Endothelial cell of umbilical vein (primary cell): ENCODE measurements around the gene ISG15. TPM values are rescaled to one million over a fixed set of nuclear protein-coding genes. Genes with fewer than 3 reads are reported as not detected.

ENCODE experiments used
- BruUV-seq: library from RNA; stranded (reverse); fragments of 400-500 nt; replicated peaks from 2 replicates; lab custom pipeline; 2021; lab: Mats Ljungman, UMichigan
- CTCF ChIA-PET: fragments of 300-600, 350-600 bp; sonication (Branson Sonifier 250); formaldehyde crosslinking; loops from one replicate; lab custom pipeline; 2021; ENCODE audit warnings: antibody characterized with exemption, inconsistent platforms; lab: Charles Lee
- POLR2A ChIA-PET: fragments of 300-600, 350-600 bp; sonication (Branson Sonifier 250); formaldehyde crosslinking; loops from one replicate; lab custom pipeline; 2021; ENCODE audit warnings: antibody characterized with exemption, inconsistent platforms; lab: Charles Lee
- DNase-seq: peaks from one replicate; pipeline ENCODE4 v3.0.0-alpha.2; 2011; ENCODE audit warnings: low read depth, low spot score
- FAIRE-seq: peaks from 2 replicates; lab custom pipeline; 2011; peaks lifted over from hg19 to GRCh38; lab: Jason Lieb, UNC
- H2AFZ ChIP-seq: 2 replicates; pipeline ENCODE4 v1.6.0; 2012; ENCODE audit warnings: low read depth, low read length, control low read depth, inconsistent platforms
- H3K27ac ChIP-seq: 2 replicates; pipeline ENCODE4 v1.5.1; 2011; ENCODE audit warnings: low read depth, mild to moderate bottlenecking, control low read depth, low read length, moderate library complexity; ENCODE audit not compliant: insufficient read depth
- H3K27me3 ChIP-seq, 2 experiments: 2 replicates each; pipeline versions ENCODE4 v1.6.0 to v1.6.1; 2011; ENCODE audit warnings: low read length in 2 of 2, mixed read lengths in 1 of 2; ENCODE audit not compliant: control insufficient read depth in 2 of 2, insufficient read depth in 2 of 2
- H3K36me3 ChIP-seq, 2 experiments: 2 replicates in 1 of 2; 3 replicates in 1 of 2; pipeline ENCODE4 v1.5.1; 2011; ENCODE audit warnings: low read length in 2 of 2, mild to moderate bottlenecking in 1 of 2, moderate library complexity in 1 of 2; ENCODE audit not compliant: control insufficient read depth in 2 of 2, insufficient read depth in 2 of 2; ENCODE audit errors: extremely low read depth in 1 of 2
- H3K4me1 ChIP-seq: 3 replicates; pipeline ENCODE4 v1.5.1; 2011; ENCODE audit warnings: mild to moderate bottlenecking, low read length; ENCODE audit not compliant: control insufficient read depth, insufficient read depth; ENCODE audit errors: extremely low read depth
- H3K4me2 ChIP-seq: 2 replicates; pipeline ENCODE4 v1.6.1; 2011; ENCODE audit warnings: low read length, control low read depth, mixed read lengths; ENCODE audit not compliant: insufficient read depth
- H3K4me3 ChIP-seq, 3 experiments: fragments of 200-600 bp in 1 of 3; sonication (generic), shearing (Covaris generic) in 1 of 3; replicated peaks in 1 of 3; 2 replicates each; pipeline ENCODE4 v1.5.1; 2011 to 2016; ENCODE audit warnings: control low read depth in 3 of 3, low read length in 3 of 3, mild to moderate bottlenecking in 2 of 3, inconsistent platforms in 1 of 3, low read depth in 1 of 3, moderate library complexity in 1 of 3; ENCODE audit not compliant: insufficient read depth in 1 of 3
- H3K79me2 ChIP-seq: 2 replicates; pipeline ENCODE4 v1.6.0; 2012; ENCODE audit warnings: low read length, inconsistent platforms; ENCODE audit not compliant: control insufficient read depth, insufficient read depth
- H3K9ac ChIP-seq: replicated peaks from 2 replicates; pipeline ENCODE3; 2011; ENCODE audit warnings: low read length, control low read depth; ENCODE audit not compliant: insufficient read depth; ENCODE audit errors: extremely low read depth
- H3K9me1 ChIP-seq: replicated peaks from 3 replicates; pipeline ENCODE4 v1.6.0; 2011; ENCODE audit warnings: mild to moderate bottlenecking, low read length; ENCODE audit not compliant: control insufficient read depth, insufficient read depth; ENCODE audit errors: extremely low read depth
- H3K9me3 ChIP-seq: replicated peaks from 2 replicates; pipeline ENCODE4 v1.5.1; 2012; ENCODE audit warnings: low read length, inconsistent platforms; ENCODE audit not compliant: control insufficient read depth, insufficient read depth
- H4K20me1 ChIP-seq: replicated peaks from 2 replicates; pipeline ENCODE3; 2011; ENCODE audit warnings: mild to moderate bottlenecking, low read length; ENCODE audit not compliant: control insufficient read depth, insufficient read depth; ENCODE audit errors: extremely low read depth
- EZH2 ChIP-seq: IDR thresholded peaks from 2 replicates; pipeline ENCODE4 v1.6.1; 2012; ENCODE audit warnings: borderline replicate concordance, low read depth, mild to moderate bottlenecking, moderate library complexity, low read length, inconsistent platforms; ENCODE audit not compliant: severe bottlenecking
- FOS ChIP-seq: IDR thresholded peaks from 2 replicates; pipeline ENCODE4 v1.6.1; 2011; ENCODE audit warnings: mild to moderate bottlenecking, low read length, moderate library complexity, borderline replicate concordance; ENCODE audit not compliant: insufficient read depth
- GATA2 ChIP-seq: IDR thresholded peaks from 2 replicates; pipeline ENCODE4 v1.7.0; 2011; ENCODE audit warnings: low read depth, mild to moderate bottlenecking, moderate library complexity, mixed read lengths, low read length; ENCODE audit not compliant: insufficient read length, insufficient read depth
- JUN ChIP-seq: IDR thresholded peaks from 2 replicates; pipeline ENCODE4 v1.6.1; 2011; ENCODE audit warnings: borderline replicate concordance, low read depth; ENCODE audit not compliant: insufficient read length, insufficient read depth
- MYC ChIP-seq: IDR thresholded peaks from one replicate; pipeline ENCODE4 v1.6.1; 2011; ENCODE audit warnings: mild to moderate bottlenecking, low read depth, low read length
- POLR2A ChIP-seq: IDR thresholded peaks from 2 replicates; pipeline ENCODE4 v1.6.1; 2012; ENCODE audit warnings: low read depth, mild to moderate bottlenecking, control low read depth, low read length
- POLR2AphosphoS5 ChIP-seq: IDR thresholded peaks from 2 replicates; pipeline ENCODE4 v1.6.1; 2012; ENCODE audit warnings: low read depth, mild to moderate bottlenecking, control low read depth, low read length, moderate library complexity; ENCODE audit not compliant: insufficient read depth
- dilution Hi-C: fragments of 300-500 bp; cut with MboI; formaldehyde crosslinking; loops from one replicate; pipeline ENCODE4 v1.15.0; 2019; ENCODE audit warnings: low sequenced_read_pairs; ENCODE audit not compliant: extremely low pct_ligation_motif_present
- intact Hi-C: fragments of 100-400 bp; cut with micrococcal nuclease; formaldehyde crosslinking; loops from one replicate; pipeline ENCODE4 v1.10.0; 2022
- polyA plus RNA-seq, 4 experiments: library from polyadenylated mRNA; depleted of rRNA in 3 of 4; stranded (reverse) in 3 of 4; unstranded in 1 of 4; fragments of >200 nt; gene quantifications; 2 replicates each; pipeline versions ENCODE4 v1.2.1 to v1.2.3, GENCODE V29; 2011 to 2012; ENCODE audit warnings: missing spikeins in 1 of 4
- total RNA-seq: library from RNA; stranded (reverse); gene quantifications from 2 replicates; pipeline ENCODE4 v1.2.3, GENCODE V29; 2021
- TF ChIP-seq, protein P1 (sequence below): IDR thresholded peaks from 2 replicates; pipeline ENCODE4 v1.6.1; 2011; ENCODE audit not compliant: insufficient read depth, insufficient read length
- TF ChIP-seq, protein P2 (sequence below), 2 donors: IDR thresholded peaks; 1 replicate in 1 of 2; 2 replicates in 1 of 2; pipeline ENCODE4 v1.5.1; 2011; ENCODE audit warnings: low read length in 2 of 2, mild to moderate bottlenecking in 2 of 2, moderate library complexity in 2 of 2, control low read depth in 1 of 2, inconsistent platforms in 1 of 2, low read depth in 1 of 2; ENCODE audit not compliant: insufficient read depth in 1 of 2; ENCODE audit errors: extremely low read depth in 1 of 2

The ISG15 gene
- total and polyA plus RNA-seq, 2 donors (not counting 3 experiments of a cell fraction or from before 2014, with no cell fraction given): 44.6 to 154 TPM

DNA sequence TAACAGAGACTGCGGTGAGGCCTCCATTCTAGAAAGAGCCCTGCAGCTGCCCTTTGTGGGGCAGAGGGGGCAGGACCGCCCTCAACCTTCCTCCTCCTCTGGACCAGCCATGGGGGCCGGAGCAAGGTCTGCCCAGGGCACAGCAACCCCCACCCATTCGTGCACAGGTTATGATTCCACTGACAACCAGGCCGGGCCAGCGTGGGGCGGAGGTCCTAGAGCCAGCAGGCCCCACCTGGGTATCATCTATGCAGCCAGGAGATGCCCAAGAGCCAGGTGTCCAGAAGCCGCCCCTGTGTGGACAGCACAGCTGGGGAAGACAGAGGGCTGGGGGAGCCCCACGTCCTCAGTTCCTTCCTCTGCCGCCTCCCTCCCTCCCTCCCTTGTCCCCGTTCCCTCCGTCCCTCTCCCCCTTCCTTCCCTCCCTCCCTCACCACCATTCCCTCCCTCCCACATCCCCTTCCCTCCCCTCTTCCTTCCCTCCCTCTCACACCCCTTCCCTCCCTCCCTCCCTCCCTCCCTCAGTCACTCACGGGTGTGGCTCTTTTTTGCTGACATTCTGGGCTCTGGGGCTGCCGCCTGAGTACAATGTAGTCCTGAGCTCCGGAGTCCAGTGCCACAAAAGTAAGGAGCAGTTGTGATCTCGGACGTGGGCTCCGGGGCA lies 48.5 kb downstream of the ISG15 start:
- dilution Hi-C loops: no loop called here
- Histone ChIP-seq H2AFZ (no peak overlapping the region), H3K27me3 (peaks cover 0 to 10% of the 10 kb centered on the region in 2 experiments), H3K4me3 (no peak overlapping the region), H3K79me2 (no peaks in the 10 kb centered on the region), H3K36me3 (no peaks in the 10 kb centered on the region), H3K9ac (no peak overlapping the region), H3K27ac (no peak overlapping the region), H3K4me2 (no peak overlapping the region), H3K9me3 (no peaks in the 10 kb centered on the region), H3K9me1 (no peaks in the 10 kb centered on the region), H4K20me1 (no peaks in the 10 kb centered on the region), H3K4me1 (peaks cover 16% of the 10 kb centered on the region)
- BruUV-seq: no TSS peak
- ChIA-PET CTCF (interaction anchor here (0.6 to 2.9 kb wide), 2 partner anchors 43 to 78 kb away, joined by 3 to 53 read pairs; no protein-coding TSS in a partner anchor), POLR2A (no interaction called here)
- TF ChIP-seq MYC: no peak
- FAIRE-seq (no peak), DNase-seq (no peak)
- intact Hi-C loops: loop anchor here (1.0 to 5.0 kb wide), 2 partner anchors 55 to 78 kb away; partner anchors contain the start of gene C1orf159

DNA sequence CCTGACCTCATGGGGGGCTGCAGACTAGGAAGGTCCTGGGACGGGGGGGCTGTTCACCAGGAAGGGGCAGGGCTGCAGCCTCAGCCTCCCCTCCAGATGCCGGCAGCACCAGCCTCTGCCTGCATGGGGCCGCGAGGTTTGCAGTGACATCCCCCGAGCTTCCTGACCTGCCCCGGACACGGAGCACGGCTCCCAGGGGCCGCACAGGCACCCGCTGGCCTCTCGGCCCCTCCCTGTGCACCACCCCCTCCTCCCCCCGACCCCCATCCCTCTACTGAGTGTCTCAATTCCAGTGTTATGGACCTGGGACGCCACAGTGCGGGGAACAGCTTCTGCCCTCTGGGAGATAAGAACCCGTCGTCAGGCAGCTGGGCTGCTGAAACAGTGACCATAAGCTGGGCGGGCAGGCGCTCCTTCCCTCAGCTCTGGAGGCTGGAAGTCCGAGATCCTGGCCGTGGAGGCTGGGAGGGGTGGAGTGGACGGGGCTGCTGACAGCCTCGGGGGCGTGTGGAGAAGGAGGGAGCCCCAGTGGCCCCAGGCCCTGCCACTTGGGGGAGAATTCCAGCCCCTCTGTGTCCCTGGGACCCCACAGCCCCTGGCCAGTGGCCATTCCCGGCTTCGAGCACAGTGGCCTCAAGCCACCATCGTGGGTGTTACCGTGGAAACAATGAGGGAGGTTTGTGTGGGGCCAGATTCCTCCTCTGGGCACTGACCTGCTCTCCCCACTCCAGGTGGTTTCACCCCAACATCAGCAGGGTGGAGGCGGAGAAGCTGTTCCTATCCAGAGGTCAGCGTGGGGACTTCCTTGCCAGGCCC lies 49.3 kb downstream of the ISG15 start:
- Histone ChIP-seq H4K20me1 (no peaks in the 10 kb centered on the region), H3K9me1 (no peaks in the 10 kb centered on the region), H3K4me2 (no peak overlapping the region), H3K9ac (no peak overlapping the region), H3K4me3 (no peak overlapping the region), H3K27me3 (peaks cover 0 to 10% of the 10 kb centered on the region in 2 experiments), H3K9me3 (no peaks in the 10 kb centered on the region), H2AFZ (no peak overlapping the region), H3K79me2 (no peaks in the 10 kb centered on the region), H3K36me3 (no peaks in the 10 kb centered on the region), H3K4me1 (peaks cover 16% of the 10 kb centered on the region), H3K27ac (no peak overlapping the region)
- ChIA-PET CTCF (interaction anchor here (0.6 to 2.9 kb wide), 3 partner anchors 43 to 78 kb away, joined by 3 to 53 read pairs (median 7); no protein-coding TSS in a partner anchor), POLR2A (no interaction called here)
- intact Hi-C loops (loop anchor here (1.0 to 5.0 kb wide), 3 partner anchors 43 to 78 kb away; partner anchors contain the start of gene C1orf159), dilution Hi-C loops (no loop called here)
- DNase-seq (no peak), FAIRE-seq (no peak)
- no TSS peak for BruUV-seq
- no peak for TF ChIP-seq POLR2AphosphoS5
- no peak for TF ChIP-seq EZH2
- TF ChIP-seq GATA2: no peak
- no peak for TF ChIP-seq POLR2A
- TF ChIP-seq FOS: no peak
- no peak for TF ChIP-seq JUN
- TF ChIP-seq, protein P1, sequence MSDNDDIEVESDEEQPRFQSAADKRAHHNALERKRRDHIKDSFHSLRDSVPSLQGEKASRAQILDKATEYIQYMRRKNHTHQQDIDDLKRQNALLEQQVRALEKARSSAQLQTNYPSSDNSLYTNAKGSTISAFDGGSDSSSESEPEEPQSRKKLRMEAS: no peak
- no peak for TF ChIP-seq MYC
- TF ChIP-seq, protein P2, sequence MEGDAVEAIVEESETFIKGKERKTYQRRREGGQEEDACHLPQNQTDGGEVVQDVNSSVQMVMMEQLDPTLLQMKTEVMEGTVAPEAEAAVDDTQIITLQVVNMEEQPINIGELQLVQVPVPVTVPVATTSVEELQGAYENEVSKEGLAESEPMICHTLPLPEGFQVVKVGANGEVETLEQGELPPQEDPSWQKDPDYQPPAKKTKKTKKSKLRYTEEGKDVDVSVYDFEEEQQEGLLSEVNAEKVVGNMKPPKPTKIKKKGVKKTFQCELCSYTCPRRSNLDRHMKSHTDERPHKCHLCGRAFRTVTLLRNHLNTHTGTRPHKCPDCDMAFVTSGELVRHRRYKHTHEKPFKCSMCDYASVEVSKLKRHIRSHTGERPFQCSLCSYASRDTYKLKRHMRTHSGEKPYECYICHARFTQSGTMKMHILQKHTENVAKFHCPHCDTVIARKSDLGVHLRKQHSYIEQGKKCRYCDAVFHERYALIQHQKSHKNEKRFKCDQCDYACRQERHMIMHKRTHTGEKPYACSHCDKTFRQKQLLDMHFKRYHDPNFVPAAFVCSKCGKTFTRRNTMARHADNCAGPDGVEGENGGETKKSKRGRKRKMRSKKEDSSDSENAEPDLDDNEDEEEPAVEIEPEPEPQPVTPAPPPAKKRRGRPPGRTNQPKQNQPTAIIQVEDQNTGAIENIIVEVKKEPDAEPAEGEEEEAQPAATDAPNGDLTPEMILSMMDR (IDR thresholded peaks at IDR 0.05; ENCODE audit: extremely low read depth in 1 of 2, insufficient read depth in 1 of 2, low read depth in 1 of 2, low read length in 2 of 2): no peak
